ENCODE results near the gene PAX8.

GRCh38 chr2:113173542-113174375, 105.0 kb downstream of the PAX8 start, which contains the start of gene PSD4:
- TF ChIP-seq ZNF335 (tag by site-specific recombination; conservative IDR thresholded peaks at IDR 0.05) (no peak), YY1 (tag by site-specific recombination; IDR thresholded peaks at IDR 0.05) (no peak), ZNF10 (tag by site-specific recombination; IDR thresholded peaks at IDR 0.05) (no peak), ZNF560 (tag by site-specific recombination; IDR thresholded peaks at IDR 0.05; ENCODE audit: borderline replicate concordance) (no peak), CTCF (tag by site-specific recombination; IDR thresholded peaks at IDR 0.05) (no peak), ZNF366 (tag by site-specific recombination; conservative IDR thresholded peaks at IDR 0.05) (no peak), ZNF423 (tag by site-specific recombination; IDR thresholded peaks at IDR 0.05) (no peak), PBX3 (CRISPR knock-in tag; IDR thresholded peaks at IDR 0.05) (no peak), ELK4 (IDR thresholded peaks at IDR 0.05; ENCODE audit: borderline replicate concordance, low read depth, low read length) (no peak), ZFP3 (tag by site-specific recombination; IDR thresholded peaks at IDR 0.05; ENCODE audit: low read depth) (no peak), ZBTB44 (tag by site-specific recombination; IDR thresholded peaks at IDR 0.05) (no peak), REST (tag by site-specific recombination; IDR thresholded peaks at IDR 0.05) (no peak), ZNF585B (tag by site-specific recombination; IDR thresholded peaks at IDR 0.05) (no peak), PRDM1 (tag by site-specific recombination; IDR thresholded peaks at IDR 0.05) (no peak)
